Globus pallidus (tissue), 1 donor: ENCODE measurements around the gene INCA1.
"Not testable (repeated sequence)": the region's sequence is repeated elsewhere in the genome, so short reads cannot be mapped to it uniquely, and the experiment has no call there.

Experiments used
- DNase-seq: peaks from one replicate; pipeline ENCODE4 v3.0.0-alpha.2; 2015; ENCODE audit warnings: low spot score

Gene INCA1

GRCh38 chr17:4997302-4998026, at the start of gene INCA1, which contains the start of gene KIF1C:
TSS of gene INCA1 (minus strand) at chr17:4997522. CDS start at chr17:4994437, 3,085 bp downstream.
TSS of gene KIF1C (plus strand) at chr17:4997950. CDS start at chr17:5000247, 2,297 bp downstream.
- peak; percentile 93 for DNase-seq

- no peak for DNase-seq
Observed at GRCh38 chr17:5045496-5045895, 48.2 kb upstream of the INCA1 start.

GRCh38 chr17:5044630-5045029, 47.3 kb upstream of the INCA1 start:
- no peak for DNase-seq

- no peak for DNase-seq
Observed at GRCh38 chr17:5043524-5043923, 46.2 kb upstream of the INCA1 start.

GRCh38 chr17:5042157-5043022, 45.1 kb upstream of the INCA1 start:
- no peak for DNase-seq

GRCh38 chr17:5035315-5035714, 38.0 kb upstream of the INCA1 start, which contains the start of gene SLC52A1:
TSS of gene SLC52A1 (minus strand) at chr17:5035426. CDS start at chr17:5034606, 820 bp downstream.
- DNase-seq: no peak

- no peak for DNase-seq
Observed at GRCh38 chr17:5034651-5035050, 37.3 kb upstream of the INCA1 start.

GRCh38 chr17:5034063-5034462, 36.7 kb upstream of the INCA1 start:
- DNase-seq: no peak

- no peak for DNase-seq
Observed at GRCh38 chr17:5033352-5034015, 36.2 kb upstream of the INCA1 start.

GRCh38 chr17:5032865-5033264, 35.5 kb upstream of the INCA1 start:
- no peak for DNase-seq

GRCh38 chr17:5031365-5032082, 34.2 kb upstream of the INCA1 start:
- DNase-seq: peak; percentile 62

- not testable (repeated sequence) for DNase-seq
Observed at GRCh38 chr17:5030168-5030567, 32.8 kb upstream of the INCA1 start.

GRCh38 chr17:5027916-5028315, 30.6 kb upstream of the INCA1 start:
- no peak for DNase-seq

GRCh38 chr17:5027299-5027698, 30.0 kb upstream of the INCA1 start:
- no peak for DNase-seq

- no peak for DNase-seq
Observed at GRCh38 chr17:5024604-5025003, 27.3 kb upstream of the INCA1 start.

GRCh38 chr17:5023588-5024147, 26.3 kb upstream of the INCA1 start:
- no peak for DNase-seq

GRCh38 chr17:5022171-5022711, 24.9 kb upstream of the INCA1 start:
- DNase-seq: no peak

GRCh38 chr17:5020502-5021023, 23.2 kb upstream of the INCA1 start:
- no peak for DNase-seq

- DNase-seq: no peak
Observed at GRCh38 chr17:5019475-5019956, 22.2 kb upstream of the INCA1 start.

GRCh38 chr17:5014357-5014756, 17.0 kb upstream of the INCA1 start:
- DNase-seq: no peak

GRCh38 chr17:5011928-5012327, 14.6 kb upstream of the INCA1 start:
- DNase-seq: no peak
